Lower leg skin (tissue), 4 donors: ENCODE measurements around the gene ZC3H12C. TPM values are rescaled to one million over a fixed set of nuclear protein-coding genes. Genes with fewer than 3 reads are reported as not detected.

Experiments used
- DNase-seq, 2 donors: peaks; one replicate each; pipeline ENCODE4 v3.0.0-alpha.2; 2019; ENCODE audit warnings: low spot score in 2 of 2
- H3K4me3 ChIP-seq: fragments of 200-600 bp; sonication (generic); 2 replicates; pipeline ENCODE4 v1.5.1; 2017; ENCODE audit warnings: mild to moderate bottlenecking, low read depth; ENCODE audit not compliant: poor library complexity, severe bottlenecking
- POLR2A ChIP-seq, 2 donors: fragments of 450-650 bp; IDR thresholded peaks; one replicate each; pipeline ENCODE4 v1.6.1; 2016 to 2017; ENCODE audit warnings: antibody characterized with exemption in 2 of 2, mild to moderate bottlenecking in 1 of 2, moderate library complexity in 1 of 2
- WGBS, 2 donors: methylation state at CpG; one replicate each; pipeline ENCODE4 v1.1.5; 2018; 5-methylcytosine and 5-hydroxymethylcytosine counted together
- intact Hi-C: fragments of 100-400 bp; cut with DNase I; formaldehyde crosslinking; loops from one replicate; pipeline ENCODE4 v1.15.0; 2023; ENCODE audit warnings: low total_unique reads
- total RNA-seq, 4 donors: library from RNA; depleted of rRNA; stranded (reverse); fragments of >200 nt; gene quantifications; one replicate each; pipeline ENCODE4 v1.1.0, GENCODE V29; 2016
- TF ChIP-seq, protein P1 (sequence below), 3 donors: fragments of 450-650 bp; IDR thresholded peaks; one replicate each; pipeline ENCODE4 v1.5.1; 2016; ENCODE audit warnings: antibody characterized with exemption in 3 of 3, mild to moderate bottlenecking in 3 of 3, moderate library complexity in 2 of 3

Gene ZC3H12C
- total RNA-seq, 4 donors from 2014 or later = 13.7 to 22.6 (median 14.6) TPM

GRCh38 chr11:110165039-110165925, 72.1 kb downstream of the ZC3H12C start:
- DNase-seq = no peak
- 91 to 92% methylated on average over 27 to 28 of the region's 28 CpGs for WGBS, 2 donors
- no peak overlapping the region for H3K4me3 ChIP-seq
- TF ChIP-seq, protein P1, sequence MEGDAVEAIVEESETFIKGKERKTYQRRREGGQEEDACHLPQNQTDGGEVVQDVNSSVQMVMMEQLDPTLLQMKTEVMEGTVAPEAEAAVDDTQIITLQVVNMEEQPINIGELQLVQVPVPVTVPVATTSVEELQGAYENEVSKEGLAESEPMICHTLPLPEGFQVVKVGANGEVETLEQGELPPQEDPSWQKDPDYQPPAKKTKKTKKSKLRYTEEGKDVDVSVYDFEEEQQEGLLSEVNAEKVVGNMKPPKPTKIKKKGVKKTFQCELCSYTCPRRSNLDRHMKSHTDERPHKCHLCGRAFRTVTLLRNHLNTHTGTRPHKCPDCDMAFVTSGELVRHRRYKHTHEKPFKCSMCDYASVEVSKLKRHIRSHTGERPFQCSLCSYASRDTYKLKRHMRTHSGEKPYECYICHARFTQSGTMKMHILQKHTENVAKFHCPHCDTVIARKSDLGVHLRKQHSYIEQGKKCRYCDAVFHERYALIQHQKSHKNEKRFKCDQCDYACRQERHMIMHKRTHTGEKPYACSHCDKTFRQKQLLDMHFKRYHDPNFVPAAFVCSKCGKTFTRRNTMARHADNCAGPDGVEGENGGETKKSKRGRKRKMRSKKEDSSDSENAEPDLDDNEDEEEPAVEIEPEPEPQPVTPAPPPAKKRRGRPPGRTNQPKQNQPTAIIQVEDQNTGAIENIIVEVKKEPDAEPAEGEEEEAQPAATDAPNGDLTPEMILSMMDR (IDR thresholded peaks at IDR 0.05) = no peak
- TF ChIP-seq POLR2A (IDR thresholded peaks at IDR 0.05) = no peak
- intact Hi-C loops = no loop called here

DNA sequence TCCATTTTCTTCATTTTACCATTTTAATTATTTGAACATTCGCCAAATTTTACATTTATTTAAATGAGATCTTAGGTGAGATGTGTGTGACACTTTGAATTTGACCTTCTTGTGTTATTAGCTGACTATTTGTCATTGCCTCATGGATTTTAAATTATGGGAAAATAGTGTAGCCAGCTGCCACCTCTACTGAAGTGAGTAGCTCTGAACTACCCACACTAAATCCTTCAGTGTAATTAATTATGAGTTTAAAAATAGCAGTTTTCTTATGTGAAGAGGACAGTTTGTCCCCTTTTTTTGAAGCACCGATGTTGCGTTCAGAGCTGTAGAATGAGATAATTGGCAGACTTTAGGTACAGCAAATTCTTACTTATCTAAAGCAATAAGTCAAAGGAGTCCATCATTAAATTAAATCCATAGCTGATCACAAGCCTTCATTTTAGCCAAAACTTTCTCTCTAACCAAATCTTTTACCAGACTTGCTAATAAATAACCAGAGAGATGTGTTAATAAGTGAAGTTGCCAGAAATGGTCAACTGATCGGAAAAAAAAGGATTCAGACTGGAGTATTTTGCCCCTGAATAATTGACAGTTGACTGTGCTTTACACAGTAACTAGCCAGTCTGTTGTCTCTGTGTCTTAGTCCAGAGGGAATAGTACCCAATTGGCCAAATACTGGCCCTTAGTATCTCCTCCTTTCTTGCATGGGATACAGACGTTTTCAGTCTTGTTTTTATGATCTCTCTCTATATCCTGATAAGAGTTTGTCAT, 75.0 kb downstream of the ZC3H12C start:
- TF ChIP-seq, protein P1 (IDR thresholded peaks at IDR 0.05) = no peak
- TF ChIP-seq POLR2A (IDR thresholded peaks at IDR 0.05) = no peak
- no peak overlapping the region for H3K4me3 ChIP-seq
- no peak for DNase-seq
- intact Hi-C loops = no loop called here
- whole genome bisulfite sequencing, 2 donors = 81 to 86% methylated on average over 5 of the region's 5 CpGs

- 55 to 64% methylated on average over 2 of the region's 2 CpGs for WGBS, 2 donors
- TF ChIP-seq, protein P1 (IDR thresholded peaks at IDR 0.05) = no peak
- no peak for TF ChIP-seq POLR2A (IDR thresholded peaks at IDR 0.05)
- no peak for DNase-seq
- no peak overlapping the region for H3K4me3 ChIP-seq
- intact Hi-C loops = no loop called here
Observed at GRCh38 chr11:110169738-110170137, 76.5 kb downstream of the ZC3H12C start.

GRCh38 chr11:110172468-110173065, 79.4 kb downstream of the ZC3H12C start:
- intact Hi-C loops = no loop called here
- DNase-seq = no peak
- no peak for TF ChIP-seq POLR2A (IDR thresholded peaks at IDR 0.05)
- TF ChIP-seq, protein P1 (IDR thresholded peaks at IDR 0.05) = no peak
- no peak overlapping the region for H3K4me3 ChIP-seq
- WGBS, 2 donors = 89 to 95% methylated on average over 11 of the region's 11 CpGs

DNA sequence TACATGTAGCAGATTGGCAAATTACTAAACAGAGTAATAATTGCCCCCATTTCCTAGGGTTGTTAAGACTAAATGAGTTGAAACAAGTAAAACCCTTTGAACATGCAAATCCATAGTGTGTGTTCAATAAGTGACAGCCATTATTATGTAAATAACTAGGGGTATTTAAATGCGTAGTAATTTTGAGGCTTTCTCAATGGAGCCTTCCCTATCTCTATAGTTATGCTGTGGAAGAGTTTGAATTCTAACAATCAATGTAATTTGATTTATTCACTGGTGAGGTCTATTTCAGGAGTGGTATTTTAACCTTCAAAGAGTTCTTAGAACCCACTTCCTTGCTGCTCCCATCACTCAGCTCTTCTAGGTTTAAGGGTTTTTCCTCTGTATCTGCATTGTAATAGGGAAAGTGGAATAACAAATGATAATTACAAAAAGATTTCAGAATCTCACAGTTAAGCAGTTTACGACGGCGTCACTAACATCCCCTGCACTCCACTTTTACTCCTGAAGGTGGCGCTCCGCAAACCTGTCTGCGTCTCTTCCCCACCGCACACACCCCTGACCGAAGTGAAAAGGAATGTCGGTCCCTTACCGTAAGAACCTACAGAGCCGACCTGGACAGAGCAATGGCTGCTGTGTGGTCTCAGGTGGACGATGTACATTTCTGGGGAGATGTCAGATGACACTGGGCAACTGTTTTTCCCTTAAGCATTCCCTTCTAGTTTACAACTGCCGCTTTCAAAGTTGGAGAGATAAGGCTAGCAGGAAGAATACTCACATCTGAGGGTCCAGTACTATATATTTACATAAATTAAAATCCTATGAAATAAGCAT, 80.8 kb downstream of the ZC3H12C start:
- no peak for TF ChIP-seq POLR2A (IDR thresholded peaks at IDR 0.05)
- TF ChIP-seq, protein P1 (IDR thresholded peaks at IDR 0.05) = no peak

More for the DNA sequence above, 80.8 kb downstream of the ZC3H12C start:
- intact Hi-C loops = no loop called here
- DNase-seq = peak; percentile 34 to 90
- H3K4me3 ChIP-seq = no peak overlapping the region
- WGBS, 2 donors = 16 to 18% methylated on average over 14 of the region's 14 CpGs
